Calu3 (cell line): Measurements from ENCODE around the gene PCSK5. TPM values are rescaled to one million over a fixed set of nuclear protein-coding genes. Genes with fewer than 3 reads are reported as not detected.

Experiments used
- BruUV-seq: library from RNA; stranded (reverse); fragments of 400-500 nt; replicated peaks from 2 replicates; lab custom pipeline; 2021; lab: Mats Ljungman, UMichigan
- CTCF ChIA-PET: fragments of 300-600 bp; sonication (Branson Sonifier 250); formaldehyde crosslinking; loops from one replicate; lab custom pipeline; 2022; ENCODE audit warnings: antibody characterized with exemption; lab: Charles Lee
- DNase-seq: peaks from one replicate; pipeline ENCODE4 v3.0.0; 2022
- H3K27ac Mint-ChIP-seq: one replicate; pipeline ENCODE4 v1.8.0; 2022; ENCODE audit warnings: mixed read lengths; ENCODE audit not compliant: unreplicated experiment
- H3K27me3 Mint-ChIP-seq: one replicate; pipeline ENCODE4 v1.8.0; 2022; ENCODE audit warnings: mixed read lengths; ENCODE audit not compliant: unreplicated experiment
- H3K36me3 Mint-ChIP-seq: one replicate; pipeline ENCODE4 v1.8.0; 2022; ENCODE audit warnings: mild to moderate bottlenecking, moderate library complexity, mixed read lengths; ENCODE audit not compliant: insufficient read depth, unreplicated experiment
- H3K4me1 Mint-ChIP-seq: one replicate; pipeline ENCODE4 v1.8.0; 2022; ENCODE audit warnings: mild to moderate bottlenecking, low read depth, mixed read lengths; ENCODE audit not compliant: unreplicated experiment
- H3K4me3 Mint-ChIP-seq: one replicate; pipeline ENCODE4 v1.8.0; 2022; ENCODE audit warnings: mild to moderate bottlenecking, low read depth, moderate library complexity, mixed read lengths; ENCODE audit not compliant: unreplicated experiment
- H3K9me3 Mint-ChIP-seq: one replicate; pipeline ENCODE4 v1.8.0; 2022; ENCODE audit warnings: low read depth, mixed read lengths; ENCODE audit not compliant: unreplicated experiment
- intact Hi-C: fragments of 100-400 bp; cut with micrococcal nuclease; formaldehyde crosslinking; loops from one replicate; pipeline ENCODE4 v1.10.0; 2022; ENCODE audit not compliant: unreplicated experiment
- total RNA-seq: library from RNA; stranded (reverse); gene quantifications from 2 replicates; pipeline ENCODE4 v1.2.3, GENCODE V29; 2022
- TF ChIP-seq, protein P1 (sequence below): fragments of 200-600 bp; IDR thresholded peaks from one replicate; pipeline ENCODE4 v1.8.0; 2022; ENCODE audit warnings: antibody characterized with exemption; ENCODE audit not compliant: unreplicated experiment

PCSK5 gene
- total RNA-seq, 1 experiment from 2014 or later = 38.4 TPM

- Mint-ChIP-seq H3K4me3 (no peak overlapping the region), H3K27ac (no peak overlapping the region), H3K36me3 (peaks cover 19% of the 10 kb centered on the region), H3K9me3 (no peaks in the 10 kb centered on the region), H3K27me3 (no peaks in the 10 kb centered on the region), H3K4me1 (peaks cover 28% of the 10 kb centered on the region)
- BruUV-seq = no TSS peak
- DNase-seq = no peak
- CTCF ChIA-PET = interaction anchor here (0.6 kb wide), 1 partner anchor 664 kb away, joined by 3 read pairs; no protein-coding TSS in a partner anchor
- intact Hi-C loops = no loop called here
- TF ChIP-seq, protein P1, sequence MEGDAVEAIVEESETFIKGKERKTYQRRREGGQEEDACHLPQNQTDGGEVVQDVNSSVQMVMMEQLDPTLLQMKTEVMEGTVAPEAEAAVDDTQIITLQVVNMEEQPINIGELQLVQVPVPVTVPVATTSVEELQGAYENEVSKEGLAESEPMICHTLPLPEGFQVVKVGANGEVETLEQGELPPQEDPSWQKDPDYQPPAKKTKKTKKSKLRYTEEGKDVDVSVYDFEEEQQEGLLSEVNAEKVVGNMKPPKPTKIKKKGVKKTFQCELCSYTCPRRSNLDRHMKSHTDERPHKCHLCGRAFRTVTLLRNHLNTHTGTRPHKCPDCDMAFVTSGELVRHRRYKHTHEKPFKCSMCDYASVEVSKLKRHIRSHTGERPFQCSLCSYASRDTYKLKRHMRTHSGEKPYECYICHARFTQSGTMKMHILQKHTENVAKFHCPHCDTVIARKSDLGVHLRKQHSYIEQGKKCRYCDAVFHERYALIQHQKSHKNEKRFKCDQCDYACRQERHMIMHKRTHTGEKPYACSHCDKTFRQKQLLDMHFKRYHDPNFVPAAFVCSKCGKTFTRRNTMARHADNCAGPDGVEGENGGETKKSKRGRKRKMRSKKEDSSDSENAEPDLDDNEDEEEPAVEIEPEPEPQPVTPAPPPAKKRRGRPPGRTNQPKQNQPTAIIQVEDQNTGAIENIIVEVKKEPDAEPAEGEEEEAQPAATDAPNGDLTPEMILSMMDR = no peak
Measured at GRCh38 chr9:75933982-75934381, 43.5 kb downstream of the PCSK5 start.

DNA sequence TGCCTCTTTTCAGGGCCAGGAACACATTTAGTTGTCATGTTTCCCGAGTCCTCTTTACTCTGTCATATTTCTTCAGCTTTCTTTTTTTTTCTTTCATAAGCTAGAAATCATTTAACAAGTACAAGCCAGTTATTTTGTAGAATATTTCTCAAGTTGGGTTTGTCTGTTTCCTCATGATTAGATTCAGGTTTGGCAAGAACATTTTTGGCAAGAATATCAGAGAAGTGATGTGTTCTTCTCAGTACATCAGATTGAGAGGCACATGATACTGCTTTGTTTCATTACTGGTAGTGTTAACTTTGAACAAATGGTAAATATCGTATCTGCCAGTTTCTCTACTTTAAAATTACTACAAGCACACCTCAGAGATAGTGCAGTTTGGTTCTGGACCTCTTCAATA lies 45.1 kb downstream of the PCSK5 start:
- no TSS peak for BruUV-seq
- H3K4me1 Mint-ChIP-seq = peaks cover 12% of the 10 kb centered on the region

DNA sequence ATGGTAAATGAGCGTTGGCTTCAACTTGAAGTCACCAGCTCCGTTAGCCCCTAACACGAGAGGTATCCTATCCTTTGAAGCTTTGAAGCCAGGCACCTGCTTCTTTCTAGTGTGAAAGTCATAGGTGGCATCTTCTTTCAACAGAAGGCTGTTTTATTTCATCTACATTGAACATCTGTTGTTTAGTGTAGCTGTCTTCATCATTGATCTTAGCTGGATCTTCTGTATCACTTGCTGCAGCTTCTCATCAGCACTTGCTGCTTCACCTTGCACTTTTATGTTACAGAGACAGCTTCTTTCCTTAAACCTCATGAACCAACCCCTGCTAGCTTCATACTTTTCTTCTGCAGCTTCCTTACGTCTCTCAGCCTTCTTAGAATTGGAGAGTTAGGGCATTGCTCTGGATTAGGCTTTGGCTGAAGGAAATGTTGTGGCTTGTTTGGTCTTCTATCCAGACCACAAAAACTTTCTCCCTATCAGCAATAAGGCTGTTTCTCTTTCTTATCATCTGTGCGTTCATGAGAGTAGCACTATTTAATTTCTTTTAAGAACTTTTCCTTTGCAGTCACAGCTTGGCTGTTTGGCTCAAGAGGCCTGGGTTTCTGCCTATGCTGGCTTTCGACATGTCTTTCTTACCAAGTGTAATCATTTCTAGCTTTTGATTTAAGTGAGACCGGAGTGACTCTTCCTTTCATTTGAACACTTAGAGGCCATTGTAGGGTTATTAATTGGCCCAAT lies 47.2 kb downstream of the PCSK5 start:
- no peak overlapping the region for H3K4me3 Mint-ChIP-seq
- no peak for DNase-seq
- H3K36me3 Mint-ChIP-seq = peaks cover 17% of the 10 kb centered on the region
- no peak overlapping the region for H3K27ac Mint-ChIP-seq
- H3K9me3 Mint-ChIP-seq = no peaks in the 10 kb centered on the region
- BruUV-seq = no TSS peak
- CTCF ChIA-PET = no interaction called here
- H3K4me1 Mint-ChIP-seq = no peaks in the 10 kb centered on the region
- TF ChIP-seq, protein P1 = no peak
- H3K27me3 Mint-ChIP-seq = no peaks in the 10 kb centered on the region
- intact Hi-C loops = no loop called here

More for the DNA sequence above, 45.1 kb downstream of the PCSK5 start:
- Mint-ChIP-seq H3K9me3 (no peaks in the 10 kb centered on the region), H3K27ac (no peak overlapping the region), H3K36me3 (peaks cover 12% of the 10 kb centered on the region), H3K4me3 (no peak overlapping the region), H3K27me3 (no peaks in the 10 kb centered on the region)
- CTCF ChIA-PET = no interaction called here
- DNase-seq = no peak
- TF ChIP-seq, protein P1 = no peak
- intact Hi-C loops = no loop called here

GRCh38 chr9:75938946-75939345 lies 48.5 kb downstream of the PCSK5 start:
- BruUV-seq = no TSS peak
- TF ChIP-seq, protein P1 = no peak
- Mint-ChIP-seq H3K4me3 (no peak overlapping the region), H3K27ac (no peak overlapping the region), H3K27me3 (no peaks in the 10 kb centered on the region), H3K4me1 (no peaks in the 10 kb centered on the region), H3K9me3 (no peaks in the 10 kb centered on the region), H3K36me3 (peaks cover 17% of the 10 kb centered on the region)
- intact Hi-C loops = no loop called here
- no peak for DNase-seq
- CTCF ChIA-PET = no interaction called here
